ENCODE data around the gene ATP6V1A.

DNA sequence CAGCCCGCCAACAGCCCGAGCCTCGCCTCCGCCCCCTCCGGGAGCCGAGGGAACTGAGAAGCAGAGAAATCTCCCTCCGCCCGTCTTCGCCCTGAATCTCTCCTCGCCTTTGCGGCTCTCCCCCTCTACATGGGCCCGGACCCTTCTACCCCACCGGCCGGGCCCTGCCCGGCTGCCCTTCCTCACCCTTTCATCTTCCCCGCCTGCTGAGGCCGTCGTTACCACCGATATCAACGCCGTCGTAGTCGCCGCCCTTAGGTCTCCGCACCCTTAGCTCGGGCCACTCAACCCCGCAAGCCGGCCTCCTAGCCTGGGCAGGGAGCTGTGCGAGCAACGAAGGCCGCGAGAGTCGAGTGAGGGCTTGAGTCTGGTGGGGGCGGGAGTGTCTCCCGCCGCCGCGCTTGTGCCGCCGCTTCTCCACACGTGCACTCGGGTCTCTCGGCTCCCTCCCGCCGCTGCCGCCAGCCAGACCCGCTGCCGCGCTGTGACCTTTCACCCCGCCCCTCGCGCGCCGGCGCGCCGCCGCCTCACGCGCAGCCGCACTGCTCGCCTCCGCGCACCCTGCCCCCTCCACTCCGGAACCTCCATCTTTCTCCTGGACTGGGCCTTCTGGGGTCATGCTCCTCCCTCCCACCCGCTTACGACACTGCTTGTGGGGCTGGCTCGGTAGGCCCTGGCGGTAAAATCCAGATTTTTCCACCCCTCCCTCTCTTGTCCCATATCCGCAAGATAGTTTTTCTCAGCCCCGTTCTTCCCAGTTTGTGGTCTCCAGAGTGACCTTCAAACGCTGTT lies 883 bp upstream of the ATP6V1A start, which contains the start of gene NAA50:
- TF ChIP-seq, protein P1, sequence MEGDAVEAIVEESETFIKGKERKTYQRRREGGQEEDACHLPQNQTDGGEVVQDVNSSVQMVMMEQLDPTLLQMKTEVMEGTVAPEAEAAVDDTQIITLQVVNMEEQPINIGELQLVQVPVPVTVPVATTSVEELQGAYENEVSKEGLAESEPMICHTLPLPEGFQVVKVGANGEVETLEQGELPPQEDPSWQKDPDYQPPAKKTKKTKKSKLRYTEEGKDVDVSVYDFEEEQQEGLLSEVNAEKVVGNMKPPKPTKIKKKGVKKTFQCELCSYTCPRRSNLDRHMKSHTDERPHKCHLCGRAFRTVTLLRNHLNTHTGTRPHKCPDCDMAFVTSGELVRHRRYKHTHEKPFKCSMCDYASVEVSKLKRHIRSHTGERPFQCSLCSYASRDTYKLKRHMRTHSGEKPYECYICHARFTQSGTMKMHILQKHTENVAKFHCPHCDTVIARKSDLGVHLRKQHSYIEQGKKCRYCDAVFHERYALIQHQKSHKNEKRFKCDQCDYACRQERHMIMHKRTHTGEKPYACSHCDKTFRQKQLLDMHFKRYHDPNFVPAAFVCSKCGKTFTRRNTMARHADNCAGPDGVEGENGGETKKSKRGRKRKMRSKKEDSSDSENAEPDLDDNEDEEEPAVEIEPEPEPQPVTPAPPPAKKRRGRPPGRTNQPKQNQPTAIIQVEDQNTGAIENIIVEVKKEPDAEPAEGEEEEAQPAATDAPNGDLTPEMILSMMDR (conservative IDR thresholded peaks at IDR 0.05; ENCODE audit: low read depth, low read length) = no peak
- no peak for TF ChIP-seq EZH2 (IDR thresholded peaks at IDR 0.05; ENCODE audit: low read length, unreplicated experiment)

Data from PC-3 (cell line).